ENCODE measurements around the gene APP. TPM values are rescaled to one million over a fixed set of nuclear protein-coding genes. Genes with fewer than 3 reads are reported as not detected.

Gene APP
- total RNA-seq, 4 donors from 2014 or later, result 471 to 1,291 (median 672) TPM

- Histone ChIP-seq H3K4me1 (peaks cover 0 to 6% (median 0%) of the 10 kb centered on the region in 4 donors), H3K27me3 (no peaks in the 10 kb centered on the region), H3K36me3 (no peaks in the 10 kb centered on the region), H3K27ac (no peak overlapping the region), H3K4me3 (no peak overlapping the region), H3K9me3 (no peaks in the 10 kb centered on the region)
- in situ Hi-C loops (cut with MboI; ENCODE audit: low pct_ligation_motif_present in 1 of 4, low pct_unique_long_range_greater_than_20kb in 1 of 4, low sequenced_read_pairs in 3 of 4), result no loop called here
- intact Hi-C loops (cut with DNase I; ENCODE audit: low total_unique reads), result no loop called here
- TF ChIP-seq POLR2A (IDR thresholded peaks at IDR 0.05) (no peak), POLR2AphosphoS5 (IDR thresholded peaks at IDR 0.05) (no peak), CTCF (IDR thresholded peaks at IDR 0.05) (no peak)
- 74% methylated on average over 5 of the region's 5 CpGs; no CpG with 5 or more reads in 1 of the 2 donors for WGBS, 2 donors (ENCODE audit: low coverage in 1 of 2)
- DNase-seq, result no peak
These were observed 64.8 kb downstream of the APP start for GRCh38 chr21:26105819-26106218.

- WGBS, 2 donors (ENCODE audit: low coverage in 1 of 2), result 42 to 46% methylated on average over 2 of the region's 2 CpGs
- Histone ChIP-seq H3K4me1 (peaks cover 0 to 8% (median 2%) of the 10 kb centered on the region in 4 donors), H3K4me3 (no peak overlapping the region), H3K9me3 (no peaks in the 10 kb centered on the region), H3K27me3 (no peaks in the 10 kb centered on the region), H3K36me3 (no peaks in the 10 kb centered on the region), H3K27ac (no peak overlapping the region)
- in situ Hi-C loops (cut with MboI; ENCODE audit: low pct_ligation_motif_present in 1 of 4, low pct_unique_long_range_greater_than_20kb in 1 of 4, low sequenced_read_pairs in 3 of 4), result no loop called here
- intact Hi-C loops (cut with DNase I; ENCODE audit: low total_unique reads), result no loop called here
- DNase-seq, result no peak
- TF ChIP-seq EP300 (IDR thresholded peaks at IDR 0.05; ENCODE audit: low read depth), result no peak
- TF ChIP-seq POLR2A (IDR thresholded peaks at IDR 0.05), result no peak
- TF ChIP-seq POLR2AphosphoS5 (IDR thresholded peaks at IDR 0.05), result no peak
- TF ChIP-seq CTCF (IDR thresholded peaks at IDR 0.05), result no peak
These were observed 70.0 kb downstream of the APP start for GRCh38 chr21:26100573-26100972.

- Histone ChIP-seq H3K27ac (no peak overlapping the region), H3K4me3 (no peak overlapping the region), H3K36me3 (no peaks in the 10 kb centered on the region), H3K27me3 (no peaks in the 10 kb centered on the region), H3K4me1 (peaks cover 0 to 8% (median 2%) of the 10 kb centered on the region in 4 donors), H3K9me3 (no peaks in the 10 kb centered on the region)
- in situ Hi-C loops (cut with MboI; ENCODE audit: low pct_ligation_motif_present in 1 of 4, low pct_unique_long_range_greater_than_20kb in 1 of 4, low sequenced_read_pairs in 3 of 4), result no loop called here
- no peak for DNase-seq
- TF ChIP-seq POLR2A (IDR thresholded peaks at IDR 0.05) (no peak), CTCF (IDR thresholded peaks at IDR 0.05) (no peak), EP300 (IDR thresholded peaks at IDR 0.05; ENCODE audit: low read depth) (no peak), POLR2AphosphoS5 (IDR thresholded peaks at IDR 0.05) (no peak)
- intact Hi-C loops (cut with DNase I; ENCODE audit: low total_unique reads), result no loop called here
- 88 to 95% methylated on average over 7 of the region's 7 CpGs for WGBS, 2 donors (ENCODE audit: low coverage in 1 of 2)
These were observed 70.9 kb downstream of the APP start for GRCh38 chr21:26099610-26100219.

- in situ Hi-C loops (cut with MboI; ENCODE audit: low pct_ligation_motif_present in 1 of 4, low pct_unique_long_range_greater_than_20kb in 1 of 4, low sequenced_read_pairs in 3 of 4) (no loop called here), intact Hi-C loops (cut with DNase I; ENCODE audit: low total_unique reads) (no loop called here)
- no peak for DNase-seq
- no peak for TF ChIP-seq POLR2A (IDR thresholded peaks at IDR 0.05)
- Histone ChIP-seq H3K4me1 (peaks cover 0 to 8% (median 2%) of the 10 kb centered on the region in 4 donors), H3K9me3 (no peaks in the 10 kb centered on the region), H3K36me3 (no peaks in the 10 kb centered on the region), H3K27ac (no peak overlapping the region), H3K27me3 (no peaks in the 10 kb centered on the region), H3K4me3 (no peak overlapping the region)
- 76 to 80% methylated on average over 4 of the region's 4 CpGs for WGBS, 2 donors (ENCODE audit: low coverage in 1 of 2)
These were observed 71.7 kb downstream of the APP start for GRCh38 chr21:26098772-26099397.
